ENCODE data around the gene NR3C2. TPM values are rescaled to one million over a fixed set of nuclear protein-coding genes. Genes with fewer than 3 reads are reported as not detected.

Gene NR3C2
- total RNA-seq, 1 experiment from 2014 or later, result 0.96 TPM

DNA sequence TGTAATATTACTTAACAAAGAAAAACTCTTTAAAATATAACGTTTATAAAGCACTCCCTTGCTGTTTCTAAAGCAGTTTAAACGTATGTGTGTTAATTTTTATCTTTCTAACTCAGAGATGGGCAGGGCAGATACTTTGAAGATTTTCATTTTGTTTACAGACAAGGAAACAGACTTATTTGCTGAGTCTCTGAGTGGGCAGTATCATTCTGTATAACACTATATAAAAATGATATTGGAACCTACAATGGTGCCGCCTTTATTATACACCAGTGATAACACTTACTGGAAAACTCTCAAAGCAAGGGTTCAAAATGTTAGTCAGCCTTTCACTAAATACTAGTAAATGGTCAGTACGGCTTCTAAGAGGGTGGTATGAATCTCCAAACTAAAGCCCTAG, 193.4 kb downstream of the NR3C2 start:
- Histone ChIP-seq H3K79me2 (ENCODE audit: low read depth) (no peaks in the 10 kb centered on the region), H3K27ac (no peak overlapping the region), H3K36me3 (ENCODE audit: low read depth) (no peaks in the 10 kb centered on the region), H3K4me3 (no peak overlapping the region), H3K4me2 (no peak overlapping the region), H3K9me2 (ENCODE audit: insufficient read depth) (no peaks in the 10 kb centered on the region), H3K9me3 (ENCODE audit: insufficient read depth, low read depth) (0 out of 2 replicates have a peak, but pooled peaks cover 3% of the 10 kb centered on the region), H3K27me3 (ENCODE audit: insufficient read depth, low read depth) (no peaks in the 10 kb centered on the region), H3F3A (ENCODE audit: insufficient read depth, low read depth) (no peaks in the 10 kb centered on the region), H2AFZ (no peak overlapping the region), H4K20me1 (ENCODE audit: insufficient read depth) (no peaks in the 10 kb centered on the region), H3K4me1 (replicated peaks; ENCODE audit: insufficient read depth) (no peaks in the 10 kb centered on the region)
- no peak for DNase-seq
- TF ChIP-seq EZH2 (IDR thresholded peaks at IDR 0.05; ENCODE audit: low read depth), result no peak
- TF ChIP-seq, protein P1, sequence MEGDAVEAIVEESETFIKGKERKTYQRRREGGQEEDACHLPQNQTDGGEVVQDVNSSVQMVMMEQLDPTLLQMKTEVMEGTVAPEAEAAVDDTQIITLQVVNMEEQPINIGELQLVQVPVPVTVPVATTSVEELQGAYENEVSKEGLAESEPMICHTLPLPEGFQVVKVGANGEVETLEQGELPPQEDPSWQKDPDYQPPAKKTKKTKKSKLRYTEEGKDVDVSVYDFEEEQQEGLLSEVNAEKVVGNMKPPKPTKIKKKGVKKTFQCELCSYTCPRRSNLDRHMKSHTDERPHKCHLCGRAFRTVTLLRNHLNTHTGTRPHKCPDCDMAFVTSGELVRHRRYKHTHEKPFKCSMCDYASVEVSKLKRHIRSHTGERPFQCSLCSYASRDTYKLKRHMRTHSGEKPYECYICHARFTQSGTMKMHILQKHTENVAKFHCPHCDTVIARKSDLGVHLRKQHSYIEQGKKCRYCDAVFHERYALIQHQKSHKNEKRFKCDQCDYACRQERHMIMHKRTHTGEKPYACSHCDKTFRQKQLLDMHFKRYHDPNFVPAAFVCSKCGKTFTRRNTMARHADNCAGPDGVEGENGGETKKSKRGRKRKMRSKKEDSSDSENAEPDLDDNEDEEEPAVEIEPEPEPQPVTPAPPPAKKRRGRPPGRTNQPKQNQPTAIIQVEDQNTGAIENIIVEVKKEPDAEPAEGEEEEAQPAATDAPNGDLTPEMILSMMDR (conservative IDR thresholded peaks at IDR 0.05), result no peak
- ChIA-PET CTCF (interaction anchor here (0.7 kb wide), 1 partner anchor 24 kb away, joined by 5 read pairs; no protein-coding TSS in a partner anchor), POLR2A (ENCODE audit: unreplicated experiment) (no interaction called here)
- intact Hi-C loops (cut with micrococcal nuclease; ENCODE audit: unreplicated experiment), result no loop called here
- BruUV-seq (replicated peaks), result no TSS peak

DNA sequence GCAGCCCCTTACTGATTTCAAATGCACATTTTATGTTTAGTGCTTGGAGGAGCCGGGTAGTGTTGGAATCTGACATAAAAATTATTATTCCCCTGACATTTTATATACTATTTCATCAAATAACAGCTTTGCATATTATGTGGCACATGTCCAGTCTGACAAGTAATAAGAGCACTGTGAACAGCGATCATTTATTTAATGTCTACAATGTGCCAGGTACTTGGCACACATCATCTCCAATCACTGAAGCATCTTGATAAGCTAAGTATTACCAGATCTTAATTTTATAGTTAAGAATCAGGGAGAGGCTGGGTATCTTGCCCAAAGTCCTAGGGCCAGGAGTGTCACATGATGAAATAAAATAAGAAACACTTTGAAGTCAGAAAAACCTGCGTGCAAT, 197.2 kb downstream of the NR3C2 start:
- no TSS peak for BruUV-seq (replicated peaks)
- ChIA-PET CTCF (no interaction called here), POLR2A (ENCODE audit: unreplicated experiment) (no interaction called here)
- no peaks in the 10 kb centered on the region for H4K20me1 ChIP-seq (ENCODE audit: insufficient read depth)
- no peak overlapping the region for H3K4me2 ChIP-seq
- intact Hi-C loops (cut with micrococcal nuclease; ENCODE audit: unreplicated experiment), result no loop called here
- H3K4me3 ChIP-seq, result no peak overlapping the region
- H3K27me3 ChIP-seq (ENCODE audit: insufficient read depth, low read depth), result no peaks in the 10 kb centered on the region
- no peak for DNase-seq
- no peak overlapping the region for H2AFZ ChIP-seq
- no peak overlapping the region for H3K27ac ChIP-seq
- no peaks in the 10 kb centered on the region for H3K4me1 ChIP-seq (replicated peaks; ENCODE audit: insufficient read depth)
- no peaks in the 10 kb centered on the region for H3K79me2 ChIP-seq (ENCODE audit: low read depth)
- no peaks in the 10 kb centered on the region for H3F3A ChIP-seq (ENCODE audit: insufficient read depth, low read depth)
- TF ChIP-seq EZH2 (IDR thresholded peaks at IDR 0.05; ENCODE audit: low read depth), result no peak
- TF ChIP-seq, protein P1 (conservative IDR thresholded peaks at IDR 0.05), result no peak
- 0 out of 2 replicates have a peak, but pooled peaks cover 3% of the 10 kb centered on the region for H3K9me3 ChIP-seq (ENCODE audit: insufficient read depth, low read depth)
- no peaks in the 10 kb centered on the region for H3K36me3 ChIP-seq (ENCODE audit: low read depth)
- H3K9me2 ChIP-seq (ENCODE audit: insufficient read depth), result no peaks in the 10 kb centered on the region

DNA sequence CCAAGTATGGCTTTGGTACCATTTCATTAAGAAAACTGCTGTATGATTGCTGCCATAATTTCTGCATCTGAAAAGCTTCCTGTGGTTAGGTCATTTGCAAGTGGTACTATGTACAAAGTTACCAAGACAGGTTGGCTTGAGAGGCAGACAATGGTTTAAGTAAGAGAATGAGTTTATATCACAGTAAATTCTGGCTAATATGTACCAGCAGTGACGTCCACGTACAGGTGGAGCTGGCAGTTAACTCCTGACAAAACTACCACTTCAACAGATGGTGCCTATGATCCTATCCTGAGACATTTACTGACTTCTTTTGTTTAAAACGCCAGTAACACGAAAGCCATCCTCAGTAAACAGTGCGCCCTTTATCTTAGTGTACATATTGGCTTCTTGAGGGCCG, 198.4 kb downstream of the NR3C2 start:
- Histone ChIP-seq H2AFZ (no peak overlapping the region), H3K27me3 (ENCODE audit: insufficient read depth, low read depth) (no peaks in the 10 kb centered on the region), H3K4me3 (no peak overlapping the region), H3K36me3 (ENCODE audit: low read depth) (no peaks in the 10 kb centered on the region), H3K4me2 (no peak overlapping the region), H3K4me1 (replicated peaks; ENCODE audit: insufficient read depth) (no peaks in the 10 kb centered on the region), H4K20me1 (ENCODE audit: insufficient read depth) (no peaks in the 10 kb centered on the region), H3F3A (ENCODE audit: insufficient read depth, low read depth) (no peaks in the 10 kb centered on the region), H3K9me3 (ENCODE audit: insufficient read depth, low read depth) (0 out of 2 replicates have a peak, but pooled peaks cover 3% of the 10 kb centered on the region), H3K9me2 (ENCODE audit: insufficient read depth) (no peaks in the 10 kb centered on the region), H3K27ac (no peak overlapping the region), H3K79me2 (ENCODE audit: low read depth) (no peaks in the 10 kb centered on the region)
- ChIA-PET POLR2A (ENCODE audit: unreplicated experiment) (no interaction called here), CTCF (no interaction called here)
- intact Hi-C loops (cut with micrococcal nuclease; ENCODE audit: unreplicated experiment), result no loop called here
- no peak for TF ChIP-seq EZH2 (IDR thresholded peaks at IDR 0.05; ENCODE audit: low read depth)
- TF ChIP-seq, protein P1 (conservative IDR thresholded peaks at IDR 0.05), result no peak
- no TSS peak for BruUV-seq (replicated peaks)
- no peak for DNase-seq

Measured in PC-9 (cell line).